ENCODE data around the gene ANKRD12. TPM values are rescaled to one million over a fixed set of nuclear protein-coding genes. Genes with fewer than 3 reads are reported as not detected.
A peak's percentile ranks its signal among the peaks of the same experiment; 100 is the strongest.
"Not testable (repeated sequence)": the region's sequence is repeated elsewhere in the genome, so short reads cannot be mapped to it uniquely, and the experiment has no call there.

The ANKRD12 gene
- total RNA-seq, 1 donor: 19.7 TPM

- DNase-seq (ENCODE audit: low read depth in 2 of 3, low spot score in 2 of 3): no peak
Observed at GRCh38 chr18:9221661-9222060, 85.1 kb downstream of the ANKRD12 start.

GRCh38 chr18:9223356-9223755 lies 86.8 kb downstream of the ANKRD12 start:
- DNase-seq (ENCODE audit: low read depth in 2 of 3, low spot score in 2 of 3): peak in 1 of 3 donors; percentile 41

- DNase-seq (ENCODE audit: low read depth in 2 of 3, low spot score in 2 of 3): no peak
Observed at GRCh38 chr18:9226463-9226862, 89.9 kb downstream of the ANKRD12 start.

GRCh38 chr18:9231852-9232486 lies 95.4 kb downstream of the ANKRD12 start:
- peak in 1 of 3 donors; percentile 40 for DNase-seq (ENCODE audit: low read depth in 2 of 3, low spot score in 2 of 3)

- no peak for DNase-seq (ENCODE audit: low read depth in 2 of 3, low spot score in 2 of 3)
Observed at GRCh38 chr18:9232977-9233376, 96.4 kb downstream of the ANKRD12 start.

- no peak for DNase-seq (ENCODE audit: low read depth in 2 of 3, low spot score in 2 of 3)
Observed at GRCh38 chr18:9233771-9234440, 97.3 kb downstream of the ANKRD12 start.

GRCh38 chr18:9234528-9234927 lies 97.9 kb downstream of the ANKRD12 start:
- no peak for DNase-seq (ENCODE audit: low read depth in 2 of 3, low spot score in 2 of 3)

GRCh38 chr18:9237981-9238380 lies 101.4 kb downstream of the ANKRD12 start:
- DNase-seq (ENCODE audit: low read depth in 2 of 3, low spot score in 2 of 3): peak in 2 of 3 donors; percentile 5 to 17

GRCh38 chr18:9239720-9240119 lies 103.1 kb downstream of the ANKRD12 start:
- no peak for DNase-seq (ENCODE audit: low read depth in 2 of 3, low spot score in 2 of 3)

GRCh38 chr18:9240270-9240669 lies 103.7 kb downstream of the ANKRD12 start:
- peak in 1 of 3 donors; percentile 23 for DNase-seq (ENCODE audit: low read depth in 2 of 3, low spot score in 2 of 3)

- no peak for DNase-seq (ENCODE audit: low read depth in 2 of 3, low spot score in 2 of 3)
Observed at GRCh38 chr18:9243029-9243428, 106.4 kb downstream of the ANKRD12 start.

GRCh38 chr18:9244376-9244775 lies 107.8 kb downstream of the ANKRD12 start:
- no peak for DNase-seq (ENCODE audit: low read depth in 2 of 3, low spot score in 2 of 3)

GRCh38 chr18:9248661-9249060 lies 112.1 kb downstream of the ANKRD12 start:
- DNase-seq (ENCODE audit: low read depth in 2 of 3, low spot score in 2 of 3): no peak

GRCh38 chr18:9249254-9249653 lies 112.7 kb downstream of the ANKRD12 start:
- DNase-seq (ENCODE audit: low read depth in 2 of 3, low spot score in 2 of 3): no peak

GRCh38 chr18:9259173-9259572 lies 122.6 kb downstream of the ANKRD12 start:
- no peak for DNase-seq (ENCODE audit: low read depth in 2 of 3, low spot score in 2 of 3)

GRCh38 chr18:9260388-9261380 lies 124.1 kb downstream of the ANKRD12 start:
- DNase-seq (ENCODE audit: low read depth in 2 of 3, low spot score in 2 of 3): no peak

- DNase-seq (ENCODE audit: low read depth in 2 of 3, low spot score in 2 of 3): no peak
Observed at GRCh38 chr18:9263264-9263663, 126.7 kb downstream of the ANKRD12 start.

- not testable (repeated sequence) for DNase-seq (ENCODE audit: low read depth in 2 of 3, low spot score in 2 of 3)
Observed at GRCh38 chr18:9264797-9265196, 128.2 kb downstream of the ANKRD12 start.

GRCh38 chr18:9273221-9273620 lies 136.6 kb downstream of the ANKRD12 start:
- DNase-seq (ENCODE audit: low read depth in 2 of 3, low spot score in 2 of 3): no peak

- no peak for DNase-seq (ENCODE audit: low read depth in 2 of 3, low spot score in 2 of 3)
Observed at GRCh38 chr18:9275890-9276289, 139.3 kb downstream of the ANKRD12 start.

GRCh38 chr18:9278028-9278427 lies 141.4 kb downstream of the ANKRD12 start:
- no peak for DNase-seq (ENCODE audit: low read depth in 2 of 3, low spot score in 2 of 3)
